GM18951 (cell line): Measurements from ENCODE around the gene AKTIP.

ENCODE experiments used
- POLR2A ChIP-seq: IDR thresholded peaks from 4 replicates; pipeline ENCODE4 v1.6.1; 2011; ENCODE audit warnings: mild to moderate bottlenecking; ENCODE audit not compliant: insufficient read length, insufficient read depth; ENCODE audit errors: extremely low read depth
- in situ Hi-C: fragments of 300-500 bp; cut with MboI; formaldehyde crosslinking; loops from one replicate; pipeline ENCODE4 v1.12.0; 2022; ENCODE audit warnings: low sequenced_read_pairs, mixed read lengths, inconsistent platforms; ENCODE audit not compliant: unreplicated experiment

AKTIP gene

DNA sequence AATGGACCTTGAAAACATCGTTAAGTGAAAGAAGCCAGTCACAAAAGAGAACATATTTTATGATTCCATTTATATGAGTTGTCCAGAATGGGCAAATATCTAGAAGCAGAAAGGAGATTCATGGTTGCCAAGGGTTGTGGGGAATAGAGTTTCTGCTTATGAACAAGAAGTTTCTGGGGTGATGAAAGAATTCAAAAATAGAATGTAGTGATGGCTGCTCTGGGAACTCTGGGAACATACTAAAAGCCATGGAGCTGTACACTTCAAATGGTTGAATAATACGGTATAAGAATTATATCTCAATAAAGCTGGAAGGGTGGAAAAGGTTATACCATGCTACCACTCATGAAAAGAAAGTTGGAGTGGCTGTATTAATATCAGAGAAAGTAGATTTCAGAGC is 18.5 kb downstream of the AKTIP start:
- no peak for TF ChIP-seq POLR2A
- in situ Hi-C loops: no loop called here

GRCh38 chr16:53482123-53482522 is 20.9 kb downstream of the AKTIP start:
- TF ChIP-seq POLR2A: no peak
- in situ Hi-C loops: no loop called here

- in situ Hi-C loops: no loop called here
- TF ChIP-seq POLR2A: no peak
Measured at GRCh38 chr16:53480394-53480793, 22.6 kb downstream of the AKTIP start.

DNA sequence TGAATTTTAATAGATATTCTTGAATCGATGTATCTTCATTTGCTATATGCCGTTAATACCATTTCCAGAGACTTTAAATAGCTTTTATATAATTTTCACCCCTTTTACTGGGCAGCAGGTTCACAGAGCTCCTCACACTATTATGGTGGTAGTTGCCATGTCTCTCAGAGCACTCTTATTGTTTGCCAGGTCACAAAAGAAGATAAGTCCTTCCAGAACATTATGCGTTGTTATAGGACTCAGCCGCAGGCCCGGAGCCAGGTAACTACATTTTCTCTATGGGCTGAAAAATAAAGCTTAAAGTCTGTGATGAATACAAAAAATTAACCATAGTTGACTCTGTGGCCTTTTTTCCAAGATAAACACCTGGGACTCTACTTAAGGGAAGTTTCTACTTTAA is 24.0 kb downstream of the AKTIP start:
- in situ Hi-C loops: no loop called here
- TF ChIP-seq POLR2A: no peak

- no peak for TF ChIP-seq POLR2A
- in situ Hi-C loops: no loop called here
Measured at GRCh38 chr16:53476867-53477266, 26.1 kb downstream of the AKTIP start.

DNA sequence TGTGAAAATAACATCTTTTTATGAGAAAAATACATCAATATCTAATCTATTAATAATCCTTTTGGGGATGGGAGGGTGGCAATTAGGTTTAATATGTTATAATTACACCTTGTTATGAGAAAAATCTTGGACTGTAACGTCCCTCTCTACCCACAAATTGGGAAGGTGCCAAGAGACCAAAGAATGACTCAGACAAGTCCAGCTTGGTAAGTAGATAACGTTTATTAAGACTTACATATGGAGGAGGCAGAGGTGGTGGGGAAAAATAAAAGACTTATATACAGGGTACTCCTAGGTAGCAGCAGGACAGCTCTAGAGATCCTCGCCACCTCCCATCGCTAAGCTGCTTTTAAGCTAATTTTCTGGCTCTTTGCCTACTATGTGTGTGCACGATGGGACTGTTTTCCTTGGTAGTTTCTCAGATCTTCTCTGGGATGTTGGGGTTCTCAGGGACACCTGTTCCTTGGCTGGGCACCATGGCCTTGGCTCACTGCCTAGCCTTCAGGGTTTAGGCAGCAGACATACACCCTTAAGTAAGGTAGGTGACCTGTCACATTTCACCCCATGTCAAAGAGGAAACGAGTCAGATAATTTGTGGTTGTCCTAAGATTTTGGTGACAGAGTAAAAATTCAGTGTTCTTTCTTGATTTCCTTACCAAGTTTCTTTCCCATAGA is 37.3 kb downstream of the AKTIP start:
- in situ Hi-C loops: no loop called here
- TF ChIP-seq POLR2A: no peak

DNA sequence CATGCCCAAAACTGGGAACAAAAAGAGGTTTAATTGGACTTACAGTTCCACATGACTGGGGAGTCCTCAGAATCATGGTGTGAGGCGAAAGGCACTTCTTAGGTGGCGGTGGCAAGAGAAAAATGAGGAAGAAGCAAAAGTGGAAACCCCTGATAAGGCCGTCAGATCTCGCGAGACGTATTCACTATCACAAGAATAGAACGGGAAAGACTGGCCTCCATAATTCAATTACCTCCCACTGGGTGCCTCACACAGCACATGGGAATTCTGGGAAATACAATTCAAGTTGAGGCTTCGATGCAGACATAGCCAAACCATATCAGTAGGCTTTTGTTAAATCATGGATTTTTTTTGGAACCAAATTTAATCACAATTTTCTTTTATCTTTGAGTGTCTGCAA is 44.4 kb downstream of the AKTIP start:
- in situ Hi-C loops: no loop called here
- TF ChIP-seq POLR2A: no peak

GRCh38 chr16:53457670-53458069 is 45.3 kb downstream of the AKTIP start:
- no peak for TF ChIP-seq POLR2A
- in situ Hi-C loops: no loop called here

GRCh38 chr16:53456625-53457024 is 46.4 kb downstream of the AKTIP start:
- in situ Hi-C loops: no loop called here
- TF ChIP-seq POLR2A: no peak

- in situ Hi-C loops: no loop called here
- TF ChIP-seq POLR2A: no peak
Measured at GRCh38 chr16:53453928-53454327, 49.1 kb downstream of the AKTIP start.

GRCh38 chr16:53449816-53450517 is 53.0 kb downstream of the AKTIP start:
- in situ Hi-C loops: no loop called here

DNA sequence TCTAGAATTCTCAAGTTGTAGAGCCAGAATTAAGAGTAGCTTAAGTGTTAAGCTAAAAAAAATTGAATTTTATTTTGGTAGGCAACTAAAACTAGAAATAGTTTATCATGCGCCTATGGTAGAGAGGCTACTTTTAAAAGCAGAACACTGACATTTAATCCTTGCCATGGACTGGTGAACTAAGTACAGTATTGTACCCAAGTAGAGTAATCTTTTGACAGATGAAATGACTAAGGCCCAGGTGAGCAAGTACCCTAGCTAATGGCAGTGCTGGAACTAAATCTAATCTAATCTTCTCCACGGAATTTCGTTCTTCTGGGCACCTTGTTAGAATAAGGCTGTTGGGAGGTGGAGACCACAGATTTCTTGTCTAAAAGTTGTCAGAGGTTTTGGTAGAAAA is 56.9 kb downstream of the AKTIP start:
- in situ Hi-C loops: no loop called here
- TF ChIP-seq POLR2A: no peak

More at GRCh38 chr16:53449816-53450517, 53.0 kb downstream of the AKTIP start:
- no peak for TF ChIP-seq POLR2A

DNA sequence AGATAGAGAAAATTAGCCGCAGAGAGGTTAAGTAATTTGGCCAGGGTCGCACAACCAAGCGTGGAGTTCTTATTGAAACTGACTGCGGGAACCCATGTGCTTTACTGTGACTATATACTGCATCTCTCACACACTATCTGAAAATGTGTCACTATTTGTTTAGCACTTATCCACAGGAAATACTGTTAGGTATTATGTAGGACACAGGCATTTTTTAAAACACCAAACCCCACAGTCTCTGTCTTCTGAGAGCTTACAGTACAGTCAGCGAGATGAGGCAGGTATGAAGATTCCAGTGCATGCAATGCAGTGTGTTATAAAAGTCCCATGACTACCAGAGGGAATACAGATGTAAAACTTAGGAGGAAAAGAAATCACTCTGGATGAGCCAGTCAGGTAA is 57.5 kb downstream of the AKTIP start:
- in situ Hi-C loops: no loop called here
- no peak for TF ChIP-seq POLR2A
